Pancreas (tissue), 10 donors: ENCODE measurements around the gene DNAJC24. TPM values are rescaled to one million over a fixed set of nuclear protein-coding genes. Genes with fewer than 3 reads are reported as not detected.
A peak's percentile ranks its signal among the peaks of the same experiment; 100 is the strongest.

Experiments
- ATAC-seq, 4 donors: fragments of 200-7000 bp; cut with Tn5 transposase; one replicate each; pipeline versions ENCODE4 v1.8.0 to v1.9.1; 2020; ENCODE audit warnings: mild to moderate bottlenecking in 4 of 4, moderate library complexity in 4 of 4
- DNase-seq, 6 donors: peaks; one replicate each; pipeline ENCODE4 v3.0.0-alpha.2; 2020
- FAIRE-seq: peaks from 2 replicates; lab custom pipeline; 2012; peaks lifted over from hg19 to GRCh38; lab: Jason Lieb, UNC
- H3K27ac ChIP-seq, 4 donors: fragments of 200-600 bp; sonication (generic); 1 replicate in 3 of 4; 2 replicates in 1 of 4; pipeline versions ENCODE4 v1.5.0 to v1.8.0; 2020
- H3K27me3 ChIP-seq, 4 donors: fragments of 200-600 bp; one replicate each; pipeline ENCODE4 v1.8.0; 2021
- H3K36me3 ChIP-seq, 3 donors: fragments of 200-600 bp; sonication (generic) in 1 of 3; one replicate each; pipeline versions ENCODE4 v1.5.0 to v1.8.0; 2020 to 2021
- H3K4me1 ChIP-seq, 3 donors: fragments of 200-600 bp; one replicate each; pipeline ENCODE4 v1.8.0; 2021
- H3K4me3 ChIP-seq, 4 donors: fragments of 200-600 bp; sonication (generic) in 2 of 4; one replicate each; pipeline versions ENCODE4 v1.5.0 to v1.8.0; 2020 to 2021
- H3K9me3 ChIP-seq, 4 donors: fragments of 200-600 bp; one replicate each; pipeline ENCODE4 v1.8.0; 2021
- CTCF ChIP-seq, 4 donors: fragments of 200-600 bp; sonication (generic) in 3 of 4; IDR thresholded peaks; one replicate each; pipeline versions ENCODE4 v1.5.0 to v1.8.0; 2021; ENCODE audit warnings: antibody characterized with exemption in 4 of 4
- WGBS, 2 donors: extraction: QIAGEN DNeasy Blood & Tissue Kit; methylation state at CpG; one replicate each; pipeline ENCODE4 v1.1.7; 2013; 5-methylcytosine and 5-hydroxymethylcytosine counted together
- intact Hi-C, 3 donors: fragments of 100-400 bp; cut with DNase I; formaldehyde crosslinking; loops; one replicate each; pipeline versions ENCODE4 v1.11.1 to v1.14.2; 2022
- polyA plus RNA-seq, 2 donors: library from polyadenylated mRNA; stranded (reverse); fragments of 200-250 nt; gene quantifications; one replicate each; pipeline ENCODE4 v1.2.3, GENCODE V29; 2013
- total RNA-seq, 6 donors: library from RNA; stranded (reverse); fragmentation: NEBNext Ultra II Directional in 4 of 6; extraction: Animal tissue kit (Norgen Biotek cat#: 25700) in 4 of 6; gene quantifications; one replicate each; pipeline versions ENCODE4 v1.2.1 to v1.2.4, GENCODE V29; 2021 to 2023
- donor health status: healthy with polysubstance abuse.
- donor health status: DM: no; HTN: no; CAD: no; lungs with moderate emphysema.
- donor health status: DM: no; HTN: no; CAD: no.
- donor health status: control.
- donor health status: control.
- donor health status: Bipolar disorder and iron deficiency.
- donor health status: DM: yes; HTN: yes; CAD: no.
- donor health status: DM: no; HTN: no; CAD: no.
- donor health status: DM: no; HTN: no; CAD: no.
- donor health status: DM: yes; HTN: yes; CAD: no.

DNAJC24 gene
- total and polyA plus RNA-seq, 8 donors, result 2.8 to 10.7 (median 8.6) TPM

GRCh38 chr11:31327417-31327816 lies 42.2 kb upstream of the DNAJC24 start:
- no peak for DNase-seq
- no peak overlapping the region for H3K27ac ChIP-seq
- no peak overlapping the region for H3K4me3 ChIP-seq
- ATAC-seq, result no peak
- intact Hi-C loops, result no loop called here
- no peaks in the 10 kb centered on the region for H3K36me3 ChIP-seq
- no peak for FAIRE-seq
- WGBS, 2 donors, result 79 to 97% methylated on average over 3 of the region's 3 CpGs
- H3K27me3 ChIP-seq, result no peaks in the 10 kb centered on the region
- H3K9me3 ChIP-seq, result no peaks in the 10 kb centered on the region
- no peak for TF ChIP-seq CTCF (IDR thresholded peaks at IDR 0.05)
- H3K4me1 ChIP-seq, result no peaks in the 10 kb centered on the region

- H3K27ac ChIP-seq, result no peak overlapping the region
- H3K4me3 ChIP-seq, result no peak overlapping the region
- H3K36me3 ChIP-seq, result no peaks in the 10 kb centered on the region
- DNase-seq (no peak), ATAC-seq (no peak), FAIRE-seq (no peak)
- intact Hi-C loops, result no loop called here
- no peak for TF ChIP-seq CTCF (IDR thresholded peaks at IDR 0.05)
- 89 to 96% methylated on average over 6 of the region's 6 CpGs for WGBS, 2 donors
- no peaks in the 10 kb centered on the region for H3K4me1 ChIP-seq
- H3K27me3 ChIP-seq, result no peaks in the 10 kb centered on the region
- no peaks in the 10 kb centered on the region for H3K9me3 ChIP-seq
Observed at GRCh38 chr11:31328697-31329096, 41.0 kb upstream of the DNAJC24 start.

- Histone ChIP-seq H3K27ac (no peak overlapping the region), H3K9me3 (no peaks in the 10 kb centered on the region), H3K27me3 (peaks cover 0 to 4% (median 0%) of the 10 kb centered on the region in 4 donors), H3K4me3 (no peak overlapping the region), H3K4me1 (no peaks in the 10 kb centered on the region), H3K36me3 (no peaks in the 10 kb centered on the region)
- FAIRE-seq, result no peak
- no peak for ATAC-seq
- DNase-seq, result no peak
- intact Hi-C loops, result no loop called here
- TF ChIP-seq CTCF (IDR thresholded peaks at IDR 0.05), result no peak
- WGBS, 2 donors, result 50 to 69% methylated on average over 2 of the region's 2 CpGs
Observed at GRCh38 chr11:31337806-31338205, 31.9 kb upstream of the DNAJC24 start.

- Histone ChIP-seq H3K36me3 (no peaks in the 10 kb centered on the region), H3K4me3 (no peak overlapping the region), H3K9me3 (no peaks in the 10 kb centered on the region), H3K27me3 (peaks cover 0 to under 1% (median 0%) of the 10 kb centered on the region in 4 donors), H3K4me1 (no peaks in the 10 kb centered on the region), H3K27ac (no peak overlapping the region)
- no peak for FAIRE-seq
- intact Hi-C loops, result no loop called here
- 65 to 67% methylated on average over 5 of the region's 5 CpGs for WGBS, 2 donors
- peak in 3 of 4 donors; percentile 11 to 36 (median 28) for TF ChIP-seq CTCF (IDR thresholded peaks at IDR 0.05)
- DNase-seq, result no peak
- peak in 3 of 4 donors; percentile 30 to 60 (median 40) for ATAC-seq
Observed at GRCh38 chr11:31340903-31341572, 28.6 kb upstream of the DNAJC24 start.

GRCh38 chr11:31351168-31351567 lies 18.5 kb upstream of the DNAJC24 start:
- Histone ChIP-seq H3K9me3 (no peaks in the 10 kb centered on the region), H3K27me3 (no peaks in the 10 kb centered on the region), H3K4me3 (no peak overlapping the region), H3K27ac (no peak overlapping the region), H3K36me3 (no peaks in the 10 kb centered on the region), H3K4me1 (peaks cover 0 to 7% (median 0%) of the 10 kb centered on the region in 3 donors)
- intact Hi-C loops, result no loop called here
- no peak for TF ChIP-seq CTCF (IDR thresholded peaks at IDR 0.05)
- ATAC-seq (no peak), DNase-seq (no peak), FAIRE-seq (no peak)
